CD4-positive, alpha-beta T cell treated with Interleukin-6 for 4 hours (primary cell): Measurements from ENCODE around the gene ITGB5.

Source experiments
- DNase-seq: peaks from one replicate; pipeline ENCODE4 v3.0.0-alpha.2; 2020; ENCODE audit warnings: mixed read lengths

Gene ITGB5

GRCh38 chr3:124860599-124860998 lies 26.6 kb downstream of the ITGB5 start:
- DNase-seq: no peak

GRCh38 chr3:124859025-124859424 lies 28.1 kb downstream of the ITGB5 start:
- no peak for DNase-seq

DNA sequence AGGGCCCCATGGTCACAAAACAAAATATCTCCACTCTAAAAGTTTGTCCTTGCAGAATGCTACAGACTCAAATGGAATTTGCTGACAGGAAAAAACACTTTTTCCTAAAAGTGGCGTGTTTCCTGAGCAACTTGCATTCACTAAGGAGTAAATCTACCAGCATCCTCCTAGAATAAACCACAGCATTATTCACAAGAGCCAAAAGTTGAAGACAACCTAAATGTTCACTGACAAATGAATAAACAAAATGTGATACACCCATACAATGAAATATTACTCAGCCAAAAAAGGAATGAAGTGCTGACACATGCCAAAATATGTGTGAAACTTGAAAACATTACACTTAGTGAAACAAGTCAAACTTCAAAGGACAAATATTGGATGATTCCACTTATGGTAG lies 28.9 kb downstream of the ITGB5 start:
- DNase-seq: no peak

DNA sequence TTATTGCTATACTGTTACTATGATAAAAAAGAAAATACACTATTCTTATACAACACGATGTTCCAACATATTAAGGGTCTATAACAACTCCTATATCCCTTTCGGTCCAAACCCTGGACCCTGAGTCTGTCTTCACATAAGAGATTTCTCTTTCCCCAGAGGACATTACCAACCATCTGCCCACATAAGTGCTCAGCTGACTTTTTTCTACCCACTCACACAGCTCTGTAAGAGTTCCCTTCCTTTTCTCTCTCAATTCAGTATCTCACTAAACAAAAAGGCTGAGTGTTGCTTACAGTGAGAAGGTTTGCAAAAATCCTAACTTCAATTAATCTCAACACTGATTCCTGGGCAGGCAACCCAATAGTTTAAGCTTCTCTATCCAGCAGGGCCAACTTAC lies 30.5 kb downstream of the ITGB5 start:
- no peak for DNase-seq

- DNase-seq: no peak
Observed at GRCh38 chr3:124854009-124854408, 33.2 kb downstream of the ITGB5 start.

DNA sequence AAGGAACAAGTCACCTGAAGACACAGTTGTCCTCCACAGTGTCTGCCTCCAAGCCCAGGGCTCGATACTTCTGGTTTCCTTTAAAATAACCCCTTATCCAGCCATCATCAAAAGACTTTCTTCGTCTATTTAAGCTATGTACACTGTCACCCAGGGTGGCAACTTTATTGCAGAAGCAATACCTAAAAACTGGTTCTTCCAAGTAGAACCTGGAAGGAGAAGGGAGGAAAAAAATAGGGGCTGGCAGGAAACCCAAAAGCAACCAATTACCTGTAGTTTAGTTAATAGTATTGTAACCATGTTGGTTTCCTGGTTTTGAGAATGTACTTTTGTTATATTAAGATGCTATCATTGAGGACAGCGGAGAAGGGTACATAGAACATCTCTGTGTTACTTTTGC lies 33.7 kb downstream of the ITGB5 start:
- DNase-seq: no peak

DNA sequence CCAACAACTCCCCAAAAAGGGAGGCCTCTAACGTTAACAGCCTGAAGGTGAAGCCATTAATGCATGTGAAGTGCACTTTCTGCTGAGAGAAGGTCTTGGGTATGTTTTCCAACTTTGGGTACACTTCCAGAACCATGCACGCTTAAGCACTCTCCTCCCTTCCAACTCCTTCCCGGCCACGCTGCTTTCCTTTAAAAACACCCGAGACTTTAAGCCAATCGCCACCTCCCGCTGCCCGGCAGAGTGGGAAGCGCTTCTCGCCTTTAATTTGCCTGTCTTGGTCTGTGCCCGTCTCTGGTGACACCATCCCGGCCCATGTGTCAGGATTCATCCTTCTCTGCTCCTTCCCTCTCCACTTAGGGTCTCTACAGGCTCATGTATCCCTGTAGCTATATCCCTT lies 35.3 kb downstream of the ITGB5 start:
- no peak for DNase-seq

- no peak for DNase-seq
Observed at GRCh38 chr3:124851136-124851535, 36.0 kb downstream of the ITGB5 start.

- DNase-seq: no peak
Observed at GRCh38 chr3:124850633-124851032, 36.5 kb downstream of the ITGB5 start.

DNA sequence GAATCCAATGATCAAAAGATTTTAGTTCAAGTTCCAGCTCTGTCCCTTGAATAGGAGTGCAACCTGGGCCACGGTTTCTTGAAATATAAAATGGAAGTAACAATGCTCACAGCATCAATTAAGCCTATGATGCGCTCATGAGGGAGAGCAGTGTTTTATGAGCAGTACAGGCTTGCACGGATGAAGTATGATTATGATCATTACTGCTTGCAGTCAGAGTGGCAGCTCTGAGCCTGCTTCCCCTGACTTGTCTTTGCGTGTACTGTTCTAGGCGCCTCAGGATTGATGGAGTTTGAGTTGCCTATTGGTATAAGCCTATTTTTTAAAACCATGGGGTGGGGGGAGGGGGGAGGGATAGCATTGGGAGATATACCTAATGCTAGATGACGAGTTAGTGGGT lies 37.0 kb downstream of the ITGB5 start:
- DNase-seq: no peak

- no peak for DNase-seq
Observed at GRCh38 chr3:124848300-124848699, 38.9 kb downstream of the ITGB5 start.

GRCh38 chr3:124847863-124848262 lies 39.3 kb downstream of the ITGB5 start:
- DNase-seq: no peak

DNA sequence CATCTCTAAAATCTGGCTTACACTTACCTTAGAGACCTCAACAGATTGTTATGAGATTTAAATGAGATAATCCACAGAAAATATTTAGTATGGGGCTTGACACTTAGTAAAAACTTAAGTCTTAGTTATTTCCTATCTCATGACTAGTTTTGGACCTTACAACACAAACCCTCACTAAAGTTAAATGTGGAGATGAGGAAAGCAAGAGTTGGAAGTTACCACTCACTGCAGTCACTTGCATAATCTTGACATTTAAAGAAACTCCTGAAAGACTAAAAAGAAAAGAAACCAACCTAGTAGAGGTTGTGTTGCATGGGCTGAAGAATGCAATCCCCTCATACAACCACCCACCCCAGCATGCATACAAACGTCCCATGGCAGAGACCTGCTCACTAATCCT lies 40.1 kb downstream of the ITGB5 start:
- no peak for DNase-seq

GRCh38 chr3:124846189-124846588 lies 41.0 kb downstream of the ITGB5 start:
- DNase-seq: no peak

DNA sequence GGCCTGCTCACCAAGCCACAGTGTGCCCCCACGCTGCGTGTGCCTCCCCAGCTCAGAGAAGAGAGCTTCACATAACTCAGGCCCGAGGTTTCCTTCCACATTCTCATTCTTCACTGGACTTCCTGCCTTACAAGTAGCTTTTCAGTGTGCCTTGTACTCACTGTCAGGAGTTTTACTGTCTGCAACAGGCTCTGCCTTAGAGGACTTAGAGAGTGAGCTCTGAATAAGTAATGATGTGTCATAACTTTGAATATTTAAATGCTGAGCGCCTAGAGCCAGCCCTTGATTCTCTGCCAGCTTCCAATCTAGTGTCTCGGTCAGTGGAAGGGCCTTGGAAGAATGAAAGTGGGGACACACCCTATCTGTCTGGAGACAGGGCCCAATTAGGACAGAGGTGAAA lies 41.8 kb downstream of the ITGB5 start:
- DNase-seq: no peak

DNA sequence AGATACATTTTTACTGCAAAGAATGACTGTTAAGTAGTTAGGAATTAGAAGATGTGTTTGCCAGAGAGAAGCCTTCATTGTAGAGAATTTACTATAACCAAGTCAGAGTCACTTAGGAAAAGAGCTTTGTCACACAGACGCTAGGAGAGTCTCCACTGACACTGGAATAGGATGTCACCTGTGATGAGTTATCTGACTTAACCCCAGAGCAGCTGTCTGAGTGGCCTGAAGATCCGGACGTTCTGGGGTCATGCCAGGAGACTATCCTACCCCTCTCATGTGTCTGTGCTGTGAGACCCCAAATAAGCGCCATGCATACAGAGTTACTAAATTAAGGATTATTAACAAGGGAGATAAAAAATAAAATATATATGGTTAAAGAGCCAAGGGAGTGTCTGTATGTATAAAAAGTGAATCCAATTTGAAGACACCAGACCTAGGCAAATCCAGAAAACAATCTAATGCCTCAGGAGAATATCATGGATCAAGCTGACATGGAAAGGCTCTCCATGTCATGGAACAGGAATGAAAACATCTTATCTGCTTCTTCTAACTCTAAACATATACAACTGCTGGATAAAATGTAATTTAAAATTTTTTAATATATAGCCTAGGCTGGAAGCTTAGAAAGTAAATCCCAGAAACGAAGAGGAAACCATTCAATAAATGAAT lies 43.5 kb downstream of the ITGB5 start:
- no peak for DNase-seq

GRCh38 chr3:124843047-124843446 lies 44.1 kb downstream of the ITGB5 start:
- no peak for DNase-seq

GRCh38 chr3:124841517-124841916 lies 45.6 kb downstream of the ITGB5 start:
- no peak for DNase-seq

GRCh38 chr3:124840331-124840730 lies 46.8 kb downstream of the ITGB5 start:
- no peak for DNase-seq

DNA sequence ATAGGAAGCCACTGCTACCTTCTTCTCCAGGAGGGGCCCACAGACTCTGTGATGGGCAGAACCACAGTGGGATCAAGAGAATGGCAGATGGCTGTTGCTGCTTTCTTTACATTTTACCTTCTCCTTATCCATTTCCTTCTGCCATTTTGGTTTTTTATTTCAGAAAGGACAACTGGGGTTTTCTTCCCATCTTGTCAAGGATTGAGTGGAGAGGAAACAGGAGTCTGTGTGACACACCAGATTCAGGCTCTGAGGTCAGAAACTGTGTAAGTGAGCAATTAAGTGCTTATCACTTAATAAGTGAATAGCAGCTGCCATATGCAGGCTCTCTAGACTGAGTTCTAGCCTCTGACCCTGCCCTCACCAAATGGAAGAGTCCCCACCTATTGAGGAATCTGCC lies 47.3 kb downstream of the ITGB5 start:
- no peak for DNase-seq

DNA sequence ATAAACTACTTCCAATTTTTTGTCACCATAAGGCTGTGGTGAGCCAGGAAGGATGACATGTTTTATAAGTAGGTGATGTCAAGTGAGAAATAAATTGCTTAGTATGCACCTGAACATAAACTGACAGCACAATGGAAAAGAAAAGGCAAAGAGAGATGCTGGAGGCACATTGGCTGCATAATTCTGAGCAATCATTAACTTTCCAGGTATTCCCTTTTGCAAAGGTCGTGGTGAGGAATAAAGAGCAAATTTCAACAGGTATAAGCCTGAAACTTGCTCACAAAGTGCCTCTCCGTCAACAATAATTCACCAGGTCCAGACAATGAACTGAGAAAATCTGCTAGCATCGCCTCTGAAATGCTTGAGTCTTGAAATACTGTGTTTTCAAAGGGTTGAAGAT lies 48.2 kb downstream of the ITGB5 start:
- DNase-seq: no peak

DNA sequence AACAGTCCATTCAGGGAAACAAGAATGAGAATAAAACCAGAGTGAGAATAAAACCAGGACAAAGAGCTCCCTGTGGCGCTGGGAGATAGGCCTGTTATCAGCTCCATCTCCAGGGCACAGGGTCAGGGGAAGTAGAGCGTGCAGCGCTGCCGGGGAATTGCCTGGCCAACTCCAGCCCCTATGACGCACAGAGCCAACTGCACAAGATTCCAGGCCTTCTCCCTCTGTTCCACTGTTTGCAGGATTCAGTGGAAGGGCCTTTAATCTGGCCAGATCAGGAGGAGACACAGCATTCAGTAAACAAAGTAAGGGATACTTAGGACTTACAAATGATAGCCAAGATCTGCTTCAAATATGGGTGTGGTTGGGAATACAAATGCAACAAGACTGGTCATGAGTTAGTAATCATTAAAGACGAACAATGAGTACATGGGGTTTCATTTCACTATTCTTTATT lies 49.4 kb downstream of the ITGB5 start:
- DNase-seq: no peak

DNA sequence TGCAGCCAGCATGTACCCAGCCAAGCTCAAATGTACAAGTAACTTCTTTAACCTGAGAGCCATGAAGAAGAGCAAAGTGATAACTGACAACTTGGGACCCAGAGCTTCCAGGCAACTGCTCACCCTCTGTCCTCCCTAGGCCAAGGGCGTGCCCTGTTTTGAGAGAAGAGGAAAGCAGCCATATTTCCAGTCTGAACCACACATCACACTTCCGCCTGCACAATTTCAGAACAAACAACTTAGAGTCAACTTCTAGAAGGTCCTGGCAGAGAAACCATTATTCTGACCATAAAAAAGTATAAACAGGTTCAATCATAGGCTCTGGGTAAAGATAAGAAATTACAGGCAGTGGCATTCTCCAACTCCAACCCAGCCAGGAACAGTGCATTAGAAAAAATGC lies 50.1 kb downstream of the ITGB5 start:
- peak; percentile 4 for DNase-seq

DNA sequence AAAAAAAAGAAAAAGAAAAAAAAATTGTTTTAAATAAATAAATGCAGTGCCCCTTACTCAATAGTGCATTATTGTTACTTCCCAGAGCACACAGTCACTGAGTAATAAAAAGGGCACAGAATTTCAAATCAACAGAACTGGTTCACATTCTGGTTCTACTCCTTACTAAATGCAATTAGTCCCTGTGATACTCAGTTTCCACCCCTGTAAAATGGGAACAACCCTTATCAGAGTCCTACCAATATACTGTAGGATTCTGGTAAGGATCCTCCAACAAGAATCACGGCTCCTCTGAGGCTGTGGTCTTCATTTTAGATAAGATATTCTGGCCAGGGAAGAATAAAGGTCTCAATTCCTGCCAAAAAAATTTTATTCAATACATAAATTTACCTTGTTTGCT lies 50.7 kb downstream of the ITGB5 start:
- DNase-seq: no peak
